A549 (cell line): ENCODE measurements around the gene PSG6.
"Not testable (repeated sequence)": the region's sequence is repeated elsewhere in the genome, so short reads cannot be mapped to it uniquely, and the experiment has no call there.

ENCODE experiments used
- BHLHE40 ChIP-seq: IDR thresholded peaks from 2 replicates; pipeline ENCODE4 v1.6.1; 2012; ENCODE audit warnings: low read depth, low read length, inconsistent platforms
- CBX8 ChIP-seq: fragments of 200-600 bp; sonication (generic); IDR thresholded peaks from 2 replicates; pipeline ENCODE4 v1.6.1; 2016
- EP300 ChIP-seq, 2 experiments: fragments of >200 bp; sonication (Bioruptor Twin); formaldehyde crosslinking; IDR thresholded peaks; 2 replicates in 1 of 2; 3 replicates in 1 of 2; pipeline ENCODE4 v1.6.1; 2016 to 2017
- TF ChIP-seq, protein P1 (sequence below): IDR thresholded peaks from 2 replicates; pipeline ENCODE4 v1.6.1; 2012
- TF ChIP-seq, protein P2 (sequence below): IDR thresholded peaks from 2 replicates; pipeline ENCODE4 v1.6.1; 2012; ENCODE audit warnings: low read depth, borderline replicate concordance
- TF ChIP-seq, protein P3 (sequence below): fragments of >200 bp; sonication (Bioruptor Twin); formaldehyde crosslinking; IDR thresholded peaks from 3 replicates; pipeline ENCODE4 v1.5.1; 2016

DNA sequence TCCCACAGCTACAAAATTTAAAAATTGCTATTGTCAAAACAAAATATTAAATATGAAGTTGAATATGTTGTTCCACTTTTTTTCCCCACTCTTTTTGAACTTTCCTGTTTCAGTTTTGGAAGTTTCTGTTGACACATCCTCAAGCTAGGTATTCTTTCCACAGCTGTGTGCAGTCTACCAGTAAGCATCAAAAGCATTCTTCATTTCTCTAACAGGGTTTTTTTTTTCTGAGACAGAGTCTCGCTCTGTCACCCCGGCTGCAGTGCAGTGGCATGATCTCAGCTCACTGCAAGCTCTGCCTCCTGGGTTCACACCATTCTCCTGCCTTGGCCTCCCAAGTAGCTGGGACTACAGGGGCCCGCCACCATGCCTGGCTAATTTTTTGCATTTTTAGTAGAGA is 43.6 kb downstream of the PSG6 start:
- TF ChIP-seq, protein P1, sequence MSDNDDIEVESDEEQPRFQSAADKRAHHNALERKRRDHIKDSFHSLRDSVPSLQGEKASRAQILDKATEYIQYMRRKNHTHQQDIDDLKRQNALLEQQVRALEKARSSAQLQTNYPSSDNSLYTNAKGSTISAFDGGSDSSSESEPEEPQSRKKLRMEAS: not testable (repeated sequence)
- TF ChIP-seq, protein P2, sequence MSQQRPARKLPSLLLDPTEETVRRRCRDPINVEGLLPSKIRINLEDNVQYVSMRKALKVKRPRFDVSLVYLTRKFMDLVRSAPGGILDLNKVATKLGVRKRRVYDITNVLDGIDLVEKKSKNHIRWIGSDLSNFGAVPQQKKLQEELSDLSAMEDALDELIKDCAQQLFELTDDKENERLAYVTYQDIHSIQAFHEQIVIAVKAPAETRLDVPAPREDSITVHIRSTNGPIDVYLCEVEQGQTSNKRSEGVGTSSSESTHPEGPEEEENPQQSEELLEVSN: not testable (repeated sequence)
- TF ChIP-seq, protein P3, sequence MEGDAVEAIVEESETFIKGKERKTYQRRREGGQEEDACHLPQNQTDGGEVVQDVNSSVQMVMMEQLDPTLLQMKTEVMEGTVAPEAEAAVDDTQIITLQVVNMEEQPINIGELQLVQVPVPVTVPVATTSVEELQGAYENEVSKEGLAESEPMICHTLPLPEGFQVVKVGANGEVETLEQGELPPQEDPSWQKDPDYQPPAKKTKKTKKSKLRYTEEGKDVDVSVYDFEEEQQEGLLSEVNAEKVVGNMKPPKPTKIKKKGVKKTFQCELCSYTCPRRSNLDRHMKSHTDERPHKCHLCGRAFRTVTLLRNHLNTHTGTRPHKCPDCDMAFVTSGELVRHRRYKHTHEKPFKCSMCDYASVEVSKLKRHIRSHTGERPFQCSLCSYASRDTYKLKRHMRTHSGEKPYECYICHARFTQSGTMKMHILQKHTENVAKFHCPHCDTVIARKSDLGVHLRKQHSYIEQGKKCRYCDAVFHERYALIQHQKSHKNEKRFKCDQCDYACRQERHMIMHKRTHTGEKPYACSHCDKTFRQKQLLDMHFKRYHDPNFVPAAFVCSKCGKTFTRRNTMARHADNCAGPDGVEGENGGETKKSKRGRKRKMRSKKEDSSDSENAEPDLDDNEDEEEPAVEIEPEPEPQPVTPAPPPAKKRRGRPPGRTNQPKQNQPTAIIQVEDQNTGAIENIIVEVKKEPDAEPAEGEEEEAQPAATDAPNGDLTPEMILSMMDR: not testable (repeated sequence)
- TF ChIP-seq EP300 (IDR thresholded peaks at IDR 0.05); BHLHE40; CBX8: not testable (repeated sequence)
